Loucy (cell line): Measurements from ENCODE around the gene RFC5.
"Not testable (repeated sequence)": the region's sequence is repeated elsewhere in the genome, so short reads cannot be mapped to it uniquely, and the experiment has no call there.

Experiments used
- EZH2phosphoT487 ChIP-seq: fragments of 200-600 bp; IDR thresholded peaks from 2 replicates; pipeline ENCODE4 v1.6.1; 2018; ENCODE audit warnings: antibody characterized with exemption, mild to moderate bottlenecking, moderate library complexity, borderline replicate concordance
- TF ChIP-seq, protein P1 (sequence below): fragments of 200-600 bp; sonication (generic); conservative IDR thresholded peaks from 2 replicates; pipeline ENCODE4 v1.5.1; 2014; ENCODE audit warnings: mild to moderate bottlenecking, antibody characterized with exemption, low read length

GRCh38 chr12:118081521-118081920 is 65.0 kb downstream of the RFC5 start:
- TF ChIP-seq, protein P1, sequence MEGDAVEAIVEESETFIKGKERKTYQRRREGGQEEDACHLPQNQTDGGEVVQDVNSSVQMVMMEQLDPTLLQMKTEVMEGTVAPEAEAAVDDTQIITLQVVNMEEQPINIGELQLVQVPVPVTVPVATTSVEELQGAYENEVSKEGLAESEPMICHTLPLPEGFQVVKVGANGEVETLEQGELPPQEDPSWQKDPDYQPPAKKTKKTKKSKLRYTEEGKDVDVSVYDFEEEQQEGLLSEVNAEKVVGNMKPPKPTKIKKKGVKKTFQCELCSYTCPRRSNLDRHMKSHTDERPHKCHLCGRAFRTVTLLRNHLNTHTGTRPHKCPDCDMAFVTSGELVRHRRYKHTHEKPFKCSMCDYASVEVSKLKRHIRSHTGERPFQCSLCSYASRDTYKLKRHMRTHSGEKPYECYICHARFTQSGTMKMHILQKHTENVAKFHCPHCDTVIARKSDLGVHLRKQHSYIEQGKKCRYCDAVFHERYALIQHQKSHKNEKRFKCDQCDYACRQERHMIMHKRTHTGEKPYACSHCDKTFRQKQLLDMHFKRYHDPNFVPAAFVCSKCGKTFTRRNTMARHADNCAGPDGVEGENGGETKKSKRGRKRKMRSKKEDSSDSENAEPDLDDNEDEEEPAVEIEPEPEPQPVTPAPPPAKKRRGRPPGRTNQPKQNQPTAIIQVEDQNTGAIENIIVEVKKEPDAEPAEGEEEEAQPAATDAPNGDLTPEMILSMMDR, result not testable (repeated sequence)
- not testable (repeated sequence) for TF ChIP-seq EZH2phosphoT487
